Breast epithelium (tissue), 4 donors: ENCODE measurements around the gene ERFE. TPM values are rescaled to one million over a fixed set of nuclear protein-coding genes. Genes with fewer than 3 reads are reported as not detected.

Experiments used
- DNase-seq, 2 donors: peaks; one replicate each; pipeline ENCODE4 v3.0.0-alpha.2; 2019; ENCODE audit warnings: low spot score in 2 of 2
- H3K27ac ChIP-seq, 2 donors: fragments of 200-600 bp; sonication (generic) in 1 of 2; one replicate each; pipeline ENCODE4 v1.5.1; 2016 to 2019; ENCODE audit warnings: mild to moderate bottlenecking in 1 of 2
- H3K27me3 ChIP-seq, 2 donors: fragments of 200-600 bp; sonication (generic) in 1 of 2; one replicate each; pipeline versions ENCODE4 v1.5.1 to v1.6.0; 2017 to 2019; ENCODE audit warnings: control low read depth in 1 of 2, mild to moderate bottlenecking in 1 of 2
- H3K36me3 ChIP-seq: fragments of 200-600 bp; one replicate; pipeline ENCODE4 v1.5.1; 2019
- H3K4me1 ChIP-seq, 2 donors: fragments of 200-600 bp; sonication (generic); one replicate each; pipeline ENCODE4 v1.5.1; 2016 to 2019; ENCODE audit warnings: control low read depth in 1 of 2
- H3K4me3 ChIP-seq, 3 donors: fragments of 200-600 bp; sonication (generic); 1 replicate in 2 of 3; 2 replicates in 1 of 3; pipeline ENCODE4 v1.5.1; 2016 to 2019; ENCODE audit warnings: mild to moderate bottlenecking in 3 of 3, moderate library complexity in 2 of 3
- H3K9me3 ChIP-seq, 2 donors: fragments of 200-600 bp; sonication (generic) in 1 of 2; one replicate each; pipeline ENCODE4 v1.5.1; 2016 to 2019; ENCODE audit warnings: control low read depth in 1 of 2
- POLR2A ChIP-seq: fragments of 450-650 bp; IDR thresholded peaks from one replicate; pipeline ENCODE4 v1.6.1; 2016; ENCODE audit warnings: antibody characterized with exemption, mild to moderate bottlenecking, moderate library complexity
- POLR2AphosphoS5 ChIP-seq, 3 donors: sonication (generic); formaldehyde crosslinking; IDR thresholded peaks; one replicate each; pipeline ENCODE4 v1.6.1; 2017; ENCODE audit warnings: antibody characterized with exemption in 3 of 3
- intact Hi-C: fragments of 100-400 bp; cut with DNase I; formaldehyde crosslinking; loops from one replicate; pipeline ENCODE4 v1.15.1; 2023; ENCODE audit warnings: low total_unique reads
- total RNA-seq, 3 donors: library from RNA; depleted of rRNA; stranded (reverse); fragments of >200 nt; gene quantifications; one replicate each; pipeline ENCODE4 v1.1.0, GENCODE V29; 2016
- TF ChIP-seq, protein P1 (sequence below), 3 donors: fragments of 450-650 bp; IDR thresholded peaks; one replicate each; pipeline ENCODE4 v1.5.1; 2016 to 2017; ENCODE audit warnings: antibody characterized with exemption in 3 of 3, mild to moderate bottlenecking in 3 of 3, moderate library complexity in 3 of 3

Gene ERFE
- total RNA-seq, 3 donors from 2014 or later, result 0.48 to 0.98 TPM; not detected in 1

DNA sequence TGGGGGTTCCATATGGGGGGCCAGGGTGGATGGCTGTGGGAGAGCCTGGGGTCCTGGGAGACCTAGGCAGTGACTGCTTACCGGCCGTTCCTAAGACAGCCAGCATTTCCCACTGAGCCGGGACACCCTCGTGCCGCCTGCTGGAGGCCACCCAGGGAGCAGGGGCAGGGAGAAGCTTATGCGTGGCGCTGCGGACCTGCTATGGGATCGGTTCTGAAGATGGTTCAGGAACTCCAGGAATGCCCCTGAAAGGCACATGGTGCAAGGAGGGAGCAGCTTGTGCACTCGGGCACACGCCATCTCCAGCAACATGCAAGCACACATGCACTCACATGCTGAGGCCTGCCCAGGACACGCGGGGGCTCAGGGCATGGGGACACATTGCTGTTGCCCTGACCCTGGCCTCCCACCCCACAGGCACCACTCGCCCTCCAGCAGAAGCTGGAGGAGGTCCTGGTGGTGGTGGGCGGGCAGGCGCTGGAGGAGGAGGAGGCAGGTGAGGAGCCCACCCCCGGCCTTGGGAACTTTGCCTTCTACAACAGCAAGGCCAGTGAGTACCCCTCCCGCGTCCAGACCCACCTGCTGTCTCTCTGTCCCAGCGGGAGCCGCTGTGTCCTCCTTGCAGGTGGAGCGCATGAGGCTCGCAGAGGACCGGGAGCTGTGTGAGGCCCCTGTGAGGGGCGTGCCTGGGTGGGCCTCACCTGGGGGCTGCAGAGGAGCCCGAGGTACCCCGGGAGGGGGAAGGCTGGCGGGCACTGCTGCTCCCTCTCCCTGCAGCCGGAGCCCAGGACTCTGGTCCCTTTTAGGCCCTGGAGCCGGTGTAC is 16.2 kb upstream of the ERFE start:
- TF ChIP-seq, protein P1, sequence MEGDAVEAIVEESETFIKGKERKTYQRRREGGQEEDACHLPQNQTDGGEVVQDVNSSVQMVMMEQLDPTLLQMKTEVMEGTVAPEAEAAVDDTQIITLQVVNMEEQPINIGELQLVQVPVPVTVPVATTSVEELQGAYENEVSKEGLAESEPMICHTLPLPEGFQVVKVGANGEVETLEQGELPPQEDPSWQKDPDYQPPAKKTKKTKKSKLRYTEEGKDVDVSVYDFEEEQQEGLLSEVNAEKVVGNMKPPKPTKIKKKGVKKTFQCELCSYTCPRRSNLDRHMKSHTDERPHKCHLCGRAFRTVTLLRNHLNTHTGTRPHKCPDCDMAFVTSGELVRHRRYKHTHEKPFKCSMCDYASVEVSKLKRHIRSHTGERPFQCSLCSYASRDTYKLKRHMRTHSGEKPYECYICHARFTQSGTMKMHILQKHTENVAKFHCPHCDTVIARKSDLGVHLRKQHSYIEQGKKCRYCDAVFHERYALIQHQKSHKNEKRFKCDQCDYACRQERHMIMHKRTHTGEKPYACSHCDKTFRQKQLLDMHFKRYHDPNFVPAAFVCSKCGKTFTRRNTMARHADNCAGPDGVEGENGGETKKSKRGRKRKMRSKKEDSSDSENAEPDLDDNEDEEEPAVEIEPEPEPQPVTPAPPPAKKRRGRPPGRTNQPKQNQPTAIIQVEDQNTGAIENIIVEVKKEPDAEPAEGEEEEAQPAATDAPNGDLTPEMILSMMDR (IDR thresholded peaks at IDR 0.05), result no peak
- no peak for TF ChIP-seq POLR2A
- TF ChIP-seq POLR2AphosphoS5 (IDR thresholded peaks at IDR 0.05), result no peak
- DNase-seq, result no peak
- Histone ChIP-seq H3K4me3 (no peak overlapping the region), H3K36me3 (no peaks in the 10 kb centered on the region), H3K9me3 (no peaks in the 10 kb centered on the region), H3K4me1 (no peaks in the 10 kb centered on the region), H3K27ac (no peak overlapping the region), H3K27me3 (no peaks in the 10 kb centered on the region)
- intact Hi-C loops, result no loop called here

- intact Hi-C loops, result no loop called here
- no peak overlapping the region for H3K4me3 ChIP-seq
- TF ChIP-seq POLR2AphosphoS5 (IDR thresholded peaks at IDR 0.05), result no peak
- TF ChIP-seq, protein P1 (IDR thresholded peaks at IDR 0.05), result no peak
- no peak for TF ChIP-seq POLR2A
- no peak overlapping the region for H3K27ac ChIP-seq
- no peaks in the 10 kb centered on the region for H3K36me3 ChIP-seq
- H3K4me1 ChIP-seq, result no peaks in the 10 kb centered on the region
- DNase-seq, result no peak
- H3K9me3 ChIP-seq, result no peaks in the 10 kb centered on the region
- no peaks in the 10 kb centered on the region for H3K27me3 ChIP-seq
Measured at GRCh38 chr2:238143239-238143951, 15.4 kb upstream of the ERFE start.

DNA sequence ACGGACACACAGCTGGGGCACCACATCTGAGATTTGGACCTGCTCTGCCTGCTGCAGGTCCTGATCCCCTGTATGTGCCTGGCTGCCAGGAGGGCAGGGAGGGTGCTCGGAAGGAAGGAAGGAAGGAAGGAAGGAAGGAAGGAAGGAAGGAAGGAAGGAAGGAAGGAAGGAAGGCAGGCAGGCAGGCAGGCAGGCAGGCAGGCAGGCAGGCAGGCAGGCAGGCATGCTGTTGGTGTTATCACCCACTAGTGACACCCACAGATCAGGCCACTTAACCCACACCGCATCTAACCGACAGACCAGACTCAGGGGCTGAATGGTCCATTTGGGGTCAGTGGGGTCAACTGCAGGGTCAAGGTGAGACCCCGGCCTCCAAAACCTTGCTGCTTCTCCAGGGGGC is 14.5 kb upstream of the ERFE start:
- DNase-seq, result no peak

DNA sequence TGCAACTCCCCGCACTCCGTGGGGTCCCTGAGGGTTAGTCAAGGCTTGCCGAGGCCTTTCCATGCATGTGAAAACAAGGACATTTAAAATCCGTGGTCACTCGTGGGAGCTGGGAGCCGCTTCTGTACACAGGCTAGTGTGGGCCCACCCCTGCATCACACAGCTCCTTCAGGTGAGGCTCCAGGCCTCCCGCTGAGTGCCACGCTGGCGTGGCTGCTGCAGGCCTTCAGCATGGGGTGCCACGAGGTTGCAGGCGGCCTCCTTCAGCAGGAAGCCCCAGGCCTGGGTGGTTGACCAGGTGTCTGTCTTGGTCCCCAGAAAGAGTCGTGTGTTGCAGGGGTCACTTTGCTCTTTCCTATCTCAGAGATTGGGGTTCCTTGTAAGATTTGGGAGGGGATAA is 13.7 kb upstream of the ERFE start:
- H3K4me1 ChIP-seq, result no peaks in the 10 kb centered on the region
- H3K27me3 ChIP-seq, result no peaks in the 10 kb centered on the region
- no peak for DNase-seq
- no peak overlapping the region for H3K4me3 ChIP-seq
- TF ChIP-seq POLR2A, result no peak
- no peak for TF ChIP-seq POLR2AphosphoS5 (IDR thresholded peaks at IDR 0.05)
- TF ChIP-seq, protein P1 (IDR thresholded peaks at IDR 0.05), result no peak
- no peak overlapping the region for H3K27ac ChIP-seq
- H3K36me3 ChIP-seq, result no peaks in the 10 kb centered on the region
- H3K9me3 ChIP-seq, result no peaks in the 10 kb centered on the region
- intact Hi-C loops, result loop anchor here (5.0 kb wide), 1 partner anchor 862 kb away; no protein-coding TSS in a partner anchor

More for the DNA sequence above, 14.5 kb upstream of the ERFE start:
- H3K4me1 ChIP-seq, result no peaks in the 10 kb centered on the region
- no peaks in the 10 kb centered on the region for H3K9me3 ChIP-seq
- intact Hi-C loops, result no loop called here
- H3K27me3 ChIP-seq, result no peaks in the 10 kb centered on the region
- no peak overlapping the region for H3K4me3 ChIP-seq
- no peaks in the 10 kb centered on the region for H3K36me3 ChIP-seq
- TF ChIP-seq, protein P1 (IDR thresholded peaks at IDR 0.05), result no peak
- TF ChIP-seq POLR2AphosphoS5 (IDR thresholded peaks at IDR 0.05) (no peak), POLR2A (no peak)
- H3K27ac ChIP-seq, result no peak overlapping the region

GRCh38 chr2:238145851-238146250 is 12.9 kb upstream of the ERFE start:
- H3K4me1 ChIP-seq, result no peaks in the 10 kb centered on the region
- H3K9me3 ChIP-seq, result no peaks in the 10 kb centered on the region
- H3K27me3 ChIP-seq, result no peaks in the 10 kb centered on the region
- H3K27ac ChIP-seq, result no peak overlapping the region
- no peak for DNase-seq
- TF ChIP-seq POLR2AphosphoS5 (IDR thresholded peaks at IDR 0.05), result no peak
- TF ChIP-seq, protein P1 (IDR thresholded peaks at IDR 0.05), result no peak
- H3K4me3 ChIP-seq, result no peak overlapping the region
- intact Hi-C loops, result loop anchor here (5.0 kb wide), 1 partner anchor 861 kb away; no protein-coding TSS in a partner anchor
- no peaks in the 10 kb centered on the region for H3K36me3 ChIP-seq
